NCI-H187 treated with DMSO at 0.1 percent for 48 hours (cell line): Measurements from ENCODE around the gene NFE2L3.
"Not testable (repeated sequence)": the region's sequence is repeated elsewhere in the genome, so short reads cannot be mapped to it uniquely, and the experiment has no call there.

Experiments
- DNase-seq: peaks from one replicate; lab custom pipeline; 2025; lab: John Stamatoyannopoulos, UW

The NFE2L3 gene

DNA sequence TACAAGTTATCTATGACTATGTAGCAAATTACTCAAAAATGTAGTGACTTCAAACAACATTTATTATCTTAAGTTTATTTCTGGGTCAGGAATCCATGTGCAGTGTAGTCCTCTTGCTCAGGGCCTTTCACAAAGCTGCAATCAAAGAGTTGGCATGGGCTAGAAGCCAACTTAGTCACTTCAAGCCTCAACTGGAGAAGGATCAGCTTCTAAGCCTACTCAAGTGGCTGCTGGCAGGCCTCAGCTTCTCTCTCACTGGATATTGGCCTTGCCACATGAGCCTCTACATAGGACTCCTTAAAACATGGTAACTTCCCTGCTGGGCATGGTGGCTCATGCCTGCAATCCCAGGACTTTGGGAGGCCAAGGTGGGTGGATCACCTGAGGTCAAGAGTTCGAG lies 5.0 kb upstream of the NFE2L3 start:
- DNase-seq = no peak

DNA sequence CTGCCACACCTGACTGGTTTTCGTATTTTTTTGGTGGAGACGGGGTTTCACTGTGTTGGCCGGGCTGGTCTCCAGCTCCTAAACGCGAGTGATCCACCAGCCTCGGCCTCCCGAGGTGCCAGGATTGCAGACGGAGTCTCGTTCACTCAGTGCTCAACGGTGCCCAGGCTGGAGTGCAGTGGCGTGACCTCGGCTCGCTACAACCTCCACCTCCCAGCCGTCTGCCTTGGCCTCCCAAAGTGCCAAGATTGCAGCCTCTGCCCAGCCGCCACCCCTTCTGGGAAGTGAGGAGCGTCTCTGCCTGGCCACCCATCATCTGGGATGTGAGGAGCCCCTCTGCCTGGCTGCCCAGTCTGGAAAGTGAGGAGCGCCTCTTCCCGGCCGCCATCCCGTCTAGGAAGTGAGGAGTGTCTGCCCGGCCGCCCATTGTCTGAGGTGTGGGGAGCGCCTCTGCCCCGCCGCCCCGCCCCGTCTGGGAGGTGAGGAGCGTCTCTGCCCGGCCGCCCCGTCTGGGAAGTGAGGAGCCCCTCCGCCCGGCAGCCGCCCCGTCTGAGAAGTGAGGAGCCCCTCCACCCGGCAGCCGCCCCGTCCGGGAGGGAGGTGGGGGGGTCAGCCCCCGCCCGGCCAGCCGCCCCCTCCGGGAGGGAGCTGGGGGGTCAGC lies 4.2 kb upstream of the NFE2L3 start:
- not testable (repeated sequence) for DNase-seq

DNA sequence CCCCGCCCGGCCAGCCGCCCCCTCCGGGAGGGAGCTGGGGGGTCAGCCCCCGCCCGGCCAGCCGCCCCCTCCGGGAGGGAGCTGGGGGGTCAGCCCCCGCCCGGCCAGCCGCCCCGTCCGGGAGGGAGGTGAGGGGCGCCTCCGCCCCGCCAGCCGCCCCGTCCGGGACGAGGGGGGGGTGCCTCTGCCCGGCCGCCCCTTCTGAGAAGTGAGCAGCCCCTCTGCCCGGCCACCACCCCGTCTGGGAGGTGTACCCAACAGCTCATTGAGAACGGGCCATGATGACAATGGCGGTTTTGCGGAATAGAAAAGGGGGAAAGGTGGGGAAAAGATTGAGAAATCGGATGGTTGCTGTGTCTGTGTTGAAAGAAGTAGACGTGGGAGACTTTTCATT lies 3.7 kb upstream of the NFE2L3 start:
- not testable (repeated sequence) for DNase-seq

DNA sequence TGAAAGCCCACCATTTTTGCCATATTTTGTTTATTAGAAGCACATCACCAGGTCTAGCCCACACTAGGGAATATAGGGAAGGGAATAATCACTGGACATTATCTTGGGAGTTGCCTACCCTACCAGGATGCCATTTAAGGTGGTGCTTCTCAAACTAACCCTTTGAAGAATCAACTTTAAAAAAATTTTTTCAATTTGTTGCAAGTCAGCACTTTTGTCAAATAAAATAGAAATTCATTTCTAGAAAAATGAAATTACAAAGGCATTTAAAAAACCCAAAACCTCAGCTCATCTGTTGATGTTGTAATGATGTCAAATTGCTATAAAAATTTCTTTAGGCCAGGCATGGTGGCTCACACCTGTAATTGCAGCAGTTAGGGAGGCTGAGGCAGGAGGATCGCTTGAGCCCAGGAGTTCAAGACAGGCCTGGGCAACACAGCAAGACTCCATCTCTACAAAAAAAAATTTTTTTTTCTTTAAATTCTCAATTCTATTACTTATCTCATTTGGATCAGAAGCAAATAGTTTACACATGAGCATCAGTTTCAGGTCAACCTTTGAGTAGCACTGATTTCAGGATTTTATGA lies 2.5 kb upstream of the NFE2L3 start:
- no peak for DNase-seq

DNA sequence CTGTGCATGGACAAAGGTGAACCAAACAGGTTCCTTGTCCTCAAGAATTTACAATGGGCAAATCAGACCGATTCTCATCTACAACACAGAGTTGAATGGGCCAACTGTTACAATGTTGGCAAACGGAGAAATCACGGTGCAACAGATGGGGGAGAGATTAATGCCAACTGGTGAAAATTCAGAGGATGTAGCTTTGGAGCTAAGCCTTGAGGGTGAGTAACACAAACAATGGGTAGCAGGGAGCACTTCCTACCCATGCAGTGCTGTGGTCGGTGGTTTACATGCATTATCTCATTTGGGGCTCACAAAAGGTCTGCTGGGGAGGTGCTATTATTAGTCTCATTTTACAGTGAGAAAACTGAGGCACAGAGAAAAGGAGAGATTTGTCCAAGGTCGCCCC lies 902 bp upstream of the NFE2L3 start:
- DNase-seq = no peak

DNA sequence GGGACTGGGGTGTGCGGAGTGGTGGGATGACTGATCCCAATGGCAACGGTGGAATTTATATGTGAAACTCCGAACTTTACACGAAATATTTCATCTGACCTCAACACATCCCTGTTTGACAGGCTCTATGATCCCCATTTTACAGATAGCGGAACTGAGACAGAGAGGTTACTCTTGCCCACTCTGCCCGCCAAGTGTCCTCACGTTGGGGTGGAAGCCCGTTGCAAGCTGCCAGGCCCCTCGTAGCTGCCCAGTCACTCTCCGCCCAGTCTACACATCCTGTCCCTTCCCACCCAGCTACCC lies 397 bp upstream of the NFE2L3 start:
- no peak for DNase-seq

DNA sequence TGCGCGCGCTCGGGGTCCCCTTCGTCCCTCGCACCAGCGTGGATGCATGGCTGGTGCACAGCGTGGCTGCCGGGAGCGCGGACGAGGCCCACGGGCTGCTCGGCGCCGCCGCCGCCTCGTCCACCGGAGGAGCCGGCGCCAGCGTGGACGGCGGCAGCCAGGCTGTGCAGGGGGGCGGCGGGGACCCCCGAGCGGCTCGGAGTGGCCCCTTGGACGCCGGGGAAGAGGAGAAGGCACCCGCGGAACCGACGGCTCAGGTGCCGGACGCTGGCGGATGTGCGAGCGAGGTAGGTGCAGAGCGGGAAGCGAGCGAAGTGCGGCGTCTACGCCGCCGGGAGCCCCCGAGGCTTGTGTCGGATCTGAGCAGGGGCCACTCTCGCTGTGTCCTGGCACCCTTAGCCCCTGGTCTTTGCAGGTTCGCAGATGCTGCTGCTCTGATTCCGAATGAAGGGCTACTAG lies 813 bp downstream of the NFE2L3 start:
- not testable (repeated sequence) for DNase-seq

DNA sequence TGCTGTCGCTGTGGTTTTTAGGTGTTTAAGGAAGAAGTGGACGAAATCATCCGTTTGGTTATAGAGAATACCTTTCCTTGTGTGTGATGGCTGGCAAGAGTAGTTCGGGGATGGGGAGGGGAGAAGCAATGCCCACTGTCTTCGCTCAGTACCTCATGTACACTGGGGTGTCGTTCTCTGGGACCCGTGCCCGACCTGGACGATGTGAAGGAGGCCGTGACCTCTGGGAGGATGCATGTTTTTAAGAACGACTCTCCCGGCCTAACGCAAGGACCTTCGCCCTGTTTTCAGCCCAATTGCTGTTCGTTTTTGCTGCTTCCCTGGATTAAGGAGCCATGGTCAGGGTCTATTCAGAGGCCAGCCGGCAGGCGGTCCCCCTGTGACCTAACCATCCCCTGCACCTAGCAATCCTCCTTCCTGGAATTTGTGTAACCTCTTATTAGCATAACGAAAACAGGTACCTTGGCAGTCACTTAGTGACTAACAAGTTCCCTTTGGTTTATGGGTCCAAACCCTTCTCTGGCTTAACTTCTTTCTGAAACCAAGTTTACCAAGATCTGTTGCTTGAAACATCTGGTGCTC lies 1.3 kb downstream of the NFE2L3 start:
- DNase-seq = no peak

DNA sequence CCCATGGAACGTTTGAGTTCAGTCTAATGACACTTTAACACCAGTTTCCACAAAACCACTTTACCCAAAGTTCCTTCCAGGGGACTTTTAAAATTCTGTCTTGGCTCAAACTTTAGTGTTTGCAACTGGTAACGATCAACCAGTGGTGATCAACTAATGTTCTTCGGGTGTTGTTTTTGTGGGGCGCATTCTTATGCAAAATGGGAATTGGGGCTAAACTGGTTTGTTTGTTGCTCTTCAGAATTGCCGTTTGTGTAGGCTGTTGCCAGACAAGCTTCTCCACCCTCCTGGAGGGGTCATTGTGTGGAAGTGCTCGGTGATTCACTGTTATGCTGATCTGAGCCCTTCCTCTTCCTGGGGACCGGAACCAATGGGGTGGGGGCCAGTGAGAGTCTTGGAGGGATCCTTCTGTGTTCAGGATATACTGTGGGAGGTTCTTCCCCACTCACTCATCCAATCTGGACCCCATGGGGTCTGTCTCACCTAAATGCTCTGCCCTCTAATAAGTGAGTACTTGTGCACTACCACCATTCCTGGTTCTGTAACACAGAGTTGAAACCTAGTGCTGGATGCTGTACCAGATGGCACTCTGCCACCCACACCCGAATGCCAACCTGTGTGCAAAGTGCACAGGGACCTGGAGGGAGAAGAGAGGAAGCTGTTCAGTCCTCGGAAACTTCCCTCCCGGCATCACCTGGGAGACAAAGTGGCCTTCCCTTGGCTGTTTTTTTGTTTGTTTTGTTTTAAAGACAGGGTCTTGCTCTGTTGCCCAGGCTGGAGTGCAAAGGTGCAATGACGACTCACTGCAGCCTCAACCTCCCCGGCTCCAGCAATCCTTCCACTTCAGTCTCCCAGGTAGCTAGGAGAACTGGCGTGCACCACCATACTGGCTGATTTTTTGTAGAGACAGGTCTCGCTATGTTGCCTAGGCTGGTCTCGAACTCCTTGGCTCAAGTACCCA lies 2.1 kb downstream of the NFE2L3 start:
- no peak for DNase-seq

DNA sequence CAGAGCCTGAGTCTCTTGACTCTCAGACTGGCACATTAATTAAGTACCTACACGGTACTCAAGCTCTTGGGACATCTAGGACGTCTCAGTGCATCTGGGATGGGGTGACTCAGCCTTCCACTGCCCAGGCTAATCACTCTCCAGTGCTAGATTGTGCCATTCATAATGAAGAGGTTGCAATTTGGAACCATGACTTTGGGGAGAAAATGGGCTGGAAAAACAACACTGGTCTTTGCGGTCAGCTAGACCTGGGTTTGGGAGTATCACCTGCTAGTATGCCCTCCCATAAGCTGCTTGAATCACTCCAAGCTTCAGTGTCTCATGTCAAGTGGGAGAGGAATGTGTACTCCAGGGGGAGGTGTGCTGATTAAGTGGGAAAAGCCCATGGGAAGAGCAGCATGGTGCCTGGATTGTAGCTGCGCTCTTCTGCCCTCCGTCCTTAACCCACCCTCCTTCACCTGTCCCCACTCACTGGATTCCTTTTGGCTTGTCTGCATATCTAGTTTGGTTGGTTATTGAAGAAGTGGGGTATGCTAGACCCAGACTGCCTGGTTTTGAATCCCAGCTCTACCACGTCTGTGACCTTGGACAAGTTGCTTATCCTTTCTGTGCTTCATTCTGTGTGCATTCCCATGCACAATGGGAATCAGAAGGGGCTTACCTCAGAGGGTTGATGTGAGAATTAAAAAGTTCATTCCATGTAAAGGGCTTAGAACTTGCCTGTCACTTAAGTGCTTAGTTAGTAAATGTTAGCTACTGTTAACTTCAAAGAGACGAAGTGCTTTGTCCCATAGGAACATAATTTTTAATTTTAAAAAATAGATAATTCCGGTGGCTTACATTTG lies 3.8 kb downstream of the NFE2L3 start:
- DNase-seq = peak; percentile 80

DNA sequence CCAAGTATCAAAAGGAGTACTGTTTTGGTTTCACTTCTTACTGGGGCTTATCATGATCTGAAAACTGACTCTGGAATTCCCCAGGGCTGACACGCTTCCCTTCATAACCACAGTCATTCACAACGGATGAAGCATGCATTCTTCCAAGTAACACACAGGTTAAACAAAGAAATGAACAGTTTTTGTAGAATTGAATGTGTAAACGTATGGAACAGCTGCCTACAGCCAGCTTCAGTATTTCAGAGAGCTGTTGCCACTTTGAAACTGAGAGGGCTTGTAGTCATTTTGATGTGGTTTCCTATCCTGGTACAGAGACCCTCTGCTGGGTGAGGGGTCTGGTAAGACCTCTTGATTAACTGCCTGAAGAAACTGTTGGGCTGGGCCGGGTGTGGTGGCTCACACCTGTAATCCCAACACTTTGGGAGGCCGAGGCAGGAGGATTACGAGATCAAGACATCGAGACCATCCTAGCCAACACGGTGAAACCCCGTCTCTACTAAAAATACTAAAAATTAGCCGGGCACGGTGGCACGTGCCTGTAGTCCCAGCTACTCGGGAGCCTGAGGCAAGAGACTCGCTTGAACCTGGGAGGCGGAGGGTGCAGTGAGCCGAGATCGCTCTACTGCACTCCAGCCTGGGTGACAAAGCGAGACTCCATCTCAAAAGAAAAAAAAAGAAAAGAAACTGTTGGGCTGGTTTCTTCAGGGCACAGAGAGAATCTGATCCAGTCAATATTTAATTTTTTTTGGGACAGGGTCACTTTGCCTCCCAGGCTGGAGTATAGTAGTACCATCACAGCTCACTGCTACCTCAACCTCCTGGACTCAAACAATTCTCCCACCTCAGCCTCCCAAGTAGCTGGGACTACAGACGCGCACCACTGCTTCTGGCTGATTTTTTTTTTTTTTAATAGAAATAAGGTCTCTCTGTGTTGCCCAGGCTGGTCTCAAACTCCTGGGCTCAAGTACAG lies 4.7 kb downstream of the NFE2L3 start:
- DNase-seq = no peak

DNA sequence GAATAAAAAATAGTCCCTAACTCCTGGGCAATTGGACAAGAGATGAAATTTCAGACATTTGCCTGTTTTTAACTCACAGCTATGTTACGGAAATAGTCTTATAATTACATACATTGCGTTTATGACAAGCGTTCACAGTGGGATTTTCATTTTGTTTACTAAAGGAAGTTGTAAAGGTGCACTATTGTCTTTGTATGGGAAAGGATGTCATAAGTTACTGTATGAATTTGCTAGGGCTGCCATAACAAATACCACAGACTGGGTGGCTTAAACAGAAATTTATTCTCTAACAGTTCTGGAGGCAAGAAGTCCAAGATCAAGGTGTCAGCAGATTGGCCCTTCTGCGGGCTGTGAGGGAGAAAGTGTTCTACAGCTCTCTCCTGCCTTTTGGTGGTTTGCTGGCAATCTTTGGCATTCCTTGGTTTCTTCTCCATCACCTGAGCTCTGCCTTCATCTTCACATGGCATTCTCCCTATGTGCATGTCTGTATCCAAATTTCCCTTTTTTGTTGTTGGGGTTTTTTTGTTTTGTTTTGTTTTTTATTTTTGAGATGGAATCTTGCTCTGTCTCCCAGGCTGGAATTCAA lies 5.6 kb downstream of the NFE2L3 start:
- no peak for DNase-seq

DNA sequence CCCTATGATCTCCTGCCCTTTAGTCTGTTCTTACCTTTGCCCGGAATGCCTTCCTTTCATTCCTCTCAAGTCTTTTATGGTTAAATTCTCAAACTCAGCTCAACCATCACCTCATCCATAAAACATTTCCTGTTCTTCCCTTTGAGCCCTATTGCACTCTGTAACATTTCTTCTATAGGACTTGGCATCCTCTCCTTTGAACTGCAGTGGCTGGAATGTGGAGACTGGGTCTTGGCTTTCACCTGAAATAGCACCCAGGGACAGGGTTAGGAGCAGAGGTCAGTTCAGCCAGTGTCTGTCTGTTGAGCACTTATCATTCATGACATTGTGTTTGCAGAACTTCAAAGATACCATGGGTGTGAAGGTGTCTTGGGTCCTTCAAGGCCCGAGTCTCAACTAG lies 7.2 kb downstream of the NFE2L3 start:
- DNase-seq = no peak

DNA sequence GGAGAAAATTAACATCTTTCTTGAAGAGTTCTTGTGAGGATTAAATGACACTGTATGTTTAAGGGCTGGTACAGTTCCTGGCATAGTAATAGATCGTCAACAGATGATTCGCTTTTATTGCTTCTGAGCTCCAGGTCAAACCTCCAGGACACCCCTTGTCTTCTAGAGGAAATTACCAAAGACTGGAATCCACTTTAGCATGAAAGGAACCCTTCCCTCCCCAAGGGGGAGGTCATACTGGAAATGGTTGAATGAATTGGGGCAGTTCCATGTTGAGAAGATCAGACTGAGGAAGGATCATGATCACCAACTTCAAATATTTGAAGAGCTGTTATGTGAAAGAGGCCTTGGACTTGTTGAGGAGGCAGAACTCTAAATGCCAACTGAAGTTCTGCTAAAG lies 8.9 kb downstream of the NFE2L3 start:
- no peak for DNase-seq

DNA sequence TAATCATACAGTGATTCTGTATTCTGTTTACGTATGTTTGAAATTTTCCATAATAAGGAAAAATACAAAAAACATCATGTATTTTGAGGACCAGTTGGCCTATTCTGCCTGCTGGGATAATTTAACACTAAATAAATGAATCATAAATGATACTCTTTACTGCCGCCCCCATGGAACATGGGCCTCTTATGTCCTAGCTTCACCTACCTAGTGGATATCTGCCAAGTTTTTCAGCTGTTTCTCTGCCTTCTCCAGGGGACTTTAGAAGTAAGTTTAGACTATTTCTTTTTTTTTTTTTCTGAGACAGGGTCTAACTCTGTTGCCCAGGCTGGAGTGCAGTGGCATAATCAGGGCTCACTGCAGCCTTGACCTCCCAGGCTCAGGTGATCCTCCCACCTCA lies 10.4 kb downstream of the NFE2L3 start:
- DNase-seq = no peak

DNA sequence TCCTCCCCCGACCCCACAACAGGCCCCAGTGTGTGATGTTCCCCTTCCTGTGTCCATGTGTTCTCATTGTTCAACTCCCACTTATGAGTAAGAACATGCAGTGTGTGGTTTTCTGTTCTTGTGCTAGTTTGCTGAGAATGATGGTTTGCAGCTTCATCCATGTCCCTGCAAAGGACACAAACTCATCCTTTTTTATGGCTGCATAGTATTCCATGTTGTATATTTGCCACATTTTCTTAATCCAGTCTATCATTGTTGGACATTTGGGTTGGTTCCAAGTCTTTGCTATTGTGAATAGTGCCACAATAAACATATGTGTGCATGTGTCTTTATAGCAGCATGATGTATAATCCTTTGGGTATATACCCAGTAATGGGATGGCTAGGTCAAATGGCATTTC lies 11.8 kb downstream of the NFE2L3 start:
- not testable (repeated sequence) for DNase-seq

DNA sequence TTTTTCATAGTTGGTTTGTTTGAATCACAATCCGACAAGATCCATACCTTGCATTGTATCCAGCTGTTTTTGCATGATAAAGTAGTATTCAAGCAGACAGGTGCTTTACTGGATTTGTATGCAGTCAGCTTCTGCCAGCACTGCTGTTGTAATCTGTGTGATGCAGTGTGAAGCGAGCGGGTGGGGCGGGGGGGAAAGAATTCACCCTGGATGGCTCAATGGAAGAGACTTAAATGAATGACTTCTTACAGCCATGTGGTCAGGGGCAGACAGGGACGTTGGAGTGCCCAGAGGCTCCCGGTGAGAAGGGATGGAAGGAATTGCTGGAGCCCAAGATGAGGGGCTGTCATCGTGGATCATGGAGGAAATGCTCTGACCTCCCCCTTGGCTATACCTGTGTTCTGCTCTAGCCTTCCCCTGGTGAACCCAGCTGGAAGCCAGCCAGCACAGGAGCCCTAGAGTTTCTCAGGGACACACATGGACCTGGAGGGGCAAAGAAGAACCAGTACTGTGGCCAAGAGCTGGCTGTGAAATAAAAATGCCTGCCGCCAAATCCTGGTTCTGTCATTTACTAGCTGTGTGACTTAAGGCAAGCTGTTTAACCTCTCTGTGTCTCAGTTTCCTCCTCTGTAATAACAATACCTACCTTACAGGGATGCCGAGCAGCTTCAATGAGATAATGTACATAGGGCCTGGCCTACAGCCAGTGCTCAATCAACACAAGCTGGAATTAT lies 14.1 kb downstream of the NFE2L3 start:
- DNase-seq = no peak

DNA sequence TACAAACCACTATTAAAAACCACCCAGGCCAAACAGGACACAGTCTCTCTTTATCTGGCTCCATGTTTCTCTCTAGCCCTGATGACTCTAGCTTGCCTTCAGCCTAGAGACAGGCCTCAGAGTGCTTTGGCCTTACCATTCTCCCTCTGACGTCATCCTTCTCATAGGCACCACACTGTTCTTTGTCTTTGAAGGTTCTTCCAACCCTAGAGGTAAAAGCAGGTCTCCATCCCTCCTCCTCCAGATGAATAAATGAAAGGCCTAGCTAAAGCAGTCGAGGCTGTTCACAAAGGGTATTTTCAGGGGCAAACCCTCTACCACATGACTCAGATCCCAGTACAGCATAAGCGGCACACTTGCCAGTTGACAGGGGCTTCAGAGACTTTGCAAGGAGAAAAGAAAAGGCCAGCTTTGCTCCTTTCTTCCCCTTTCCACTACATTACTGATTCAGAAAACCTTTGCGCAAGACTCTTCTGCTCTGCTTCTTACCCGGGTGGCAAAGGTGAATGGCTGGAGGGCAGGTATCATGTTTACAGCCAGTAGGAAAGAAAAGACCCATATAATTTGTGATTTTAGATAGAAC lies 14.8 kb downstream of the NFE2L3 start:
- DNase-seq = no peak

DNA sequence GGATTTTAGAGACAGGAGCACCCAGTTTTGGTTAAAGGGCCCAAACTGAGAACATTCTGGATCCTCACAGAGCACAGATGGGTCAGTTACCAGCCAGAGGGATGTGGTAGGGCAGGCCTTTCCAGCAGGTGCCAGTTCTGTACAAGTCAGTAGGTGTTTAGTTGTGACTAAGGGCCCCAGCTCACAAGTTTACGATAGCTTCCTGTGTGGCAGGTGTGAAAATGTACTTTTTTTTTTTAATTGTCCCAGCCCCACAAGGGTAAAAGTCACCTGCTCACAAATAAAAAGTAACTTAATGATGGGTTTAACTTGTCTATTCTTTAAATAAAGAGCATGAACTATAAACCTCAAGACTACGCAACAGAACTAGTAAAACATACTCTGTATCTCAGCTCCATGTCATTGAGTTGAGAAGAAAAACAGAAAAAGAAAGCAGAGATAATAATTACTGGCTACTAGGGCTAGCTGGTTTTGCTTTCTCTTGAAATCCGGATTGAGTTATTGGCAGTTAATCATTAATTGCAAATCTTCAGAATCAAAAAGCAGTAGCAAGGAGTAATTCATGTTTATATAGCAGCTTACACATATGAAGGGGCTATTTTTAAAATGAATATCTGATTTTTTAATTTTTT lies 15.4 kb downstream of the NFE2L3 start:
- DNase-seq = no peak
